Sigmoid colon (tissue), 7 donors: Measurements from ENCODE around the gene KRT7. TPM values are rescaled to one million over a fixed set of nuclear protein-coding genes. Genes with fewer than 3 reads are reported as not detected.
"Not testable (repeated sequence)": the region's sequence is repeated elsewhere in the genome, so short reads cannot be mapped to it uniquely, and the experiment has no call there.

Experiments
- DNase-seq: peaks from one replicate; pipeline ENCODE4 v3.0.0-alpha.2; 2019
- H3K27ac ChIP-seq, 4 donors: fragments of 200-600 bp; sonication (generic); one replicate each; pipeline ENCODE4 v1.5.1; 2016 to 2019; ENCODE audit warnings: mild to moderate bottlenecking in 1 of 4
- H3K27me3 ChIP-seq, 3 donors: fragments of 200-600 bp; sonication (generic); one replicate each; pipeline ENCODE4 v1.5.1; 2019; ENCODE audit warnings: mild to moderate bottlenecking in 1 of 3
- H3K36me3 ChIP-seq, 4 donors: fragments of 200-600 bp; sonication (generic); one replicate each; pipeline ENCODE4 v1.5.1; 2016 to 2019
- H3K4me1 ChIP-seq, 4 donors: fragments of 200-600 bp; sonication (generic); one replicate each; pipeline ENCODE4 v1.5.1; 2017 to 2019
- H3K4me3 ChIP-seq, 4 donors: fragments of 200-600 bp; sonication (generic); one replicate each; pipeline ENCODE4 v1.5.1; 2017 to 2019; ENCODE audit warnings: mild to moderate bottlenecking in 2 of 4, moderate library complexity in 1 of 4
- H3K9me3 ChIP-seq, 4 donors: fragments of 200-600 bp in 3 of 4; sonication (generic) in 3 of 4; one replicate each; pipeline versions ENCODE4 v1.5.1 to v1.6.1; 2013 to 2019
- CTCF ChIP-seq, 4 experiments: fragments of 450-650 bp in 3 of 4; fragments of 200-600 bp in 1 of 4; IDR thresholded peaks; one replicate each; pipeline ENCODE4 v1.5.1; 2016 to 2019; ENCODE audit warnings: antibody characterized with exemption in 4 of 4, mild to moderate bottlenecking in 3 of 4, moderate library complexity in 2 of 4
- EP300 ChIP-seq, 4 donors: sonication (generic); formaldehyde crosslinking; IDR thresholded peaks; one replicate each; pipeline ENCODE4 v1.6.1; 2017; ENCODE audit warnings: antibody characterized with exemption in 4 of 4
- POLR2A ChIP-seq, 2 donors: fragments of 450-650 bp; IDR thresholded peaks; one replicate each; pipeline ENCODE4 v1.6.1; 2016; ENCODE audit warnings: antibody characterized with exemption in 2 of 2, mild to moderate bottlenecking in 2 of 2, moderate library complexity in 2 of 2
- POLR2AphosphoS5 ChIP-seq, 4 donors: sonication (generic); formaldehyde crosslinking; IDR thresholded peaks; one replicate each; pipeline ENCODE4 v1.6.1; 2017; ENCODE audit warnings: antibody characterized with exemption in 4 of 4
- WGBS, 2 donors: extraction: QIAGEN DNeasy Blood & Tissue Kit; methylation state at CpG; one replicate each; pipeline ENCODE4 v1.1.7; 2013; 5-methylcytosine and 5-hydroxymethylcytosine counted together
- intact Hi-C: fragments of 100-400 bp; cut with DNase I; formaldehyde crosslinking; loops from one replicate; pipeline ENCODE4 v1.15.1; 2023
- polyA plus RNA-seq, 3 donors: library from polyadenylated mRNA; stranded (reverse); fragments of 200-250 nt; gene quantifications; one replicate each; pipeline ENCODE4 v1.2.3, GENCODE V29; 2013
- total RNA-seq, 4 donors: library from RNA; depleted of rRNA; stranded (reverse); fragments of >200 nt; gene quantifications; one replicate each; pipeline ENCODE4 v1.1.0, GENCODE V29; 2016
- donor health status: healthy with polysubstance abuse.
- donor health status: Bipolar disorder and iron deficiency.
- donor health status: healthy.

The KRT7 gene
- total and polyA plus RNA-seq, 7 donors = 0.27 to 12.0 (median 2.4) TPM; not detected in 2

- H3K4me3 ChIP-seq = no peak overlapping the region
- peaks cover 0 to 13% (median 8%) of the 10 kb centered on the region in 4 donors for H3K4me1 ChIP-seq
- no peak overlapping the region for H3K27ac ChIP-seq
- peak; percentile 46 for DNase-seq
- 85 to 87% methylated on average over 9 of the region's 9 CpGs for WGBS, 2 donors
- TF ChIP-seq POLR2A (IDR thresholded peaks at IDR 0.05) (no peak), CTCF (IDR thresholded peaks at IDR 0.05) (no peak), POLR2AphosphoS5 (IDR thresholded peaks at IDR 0.05) (no peak), EP300 (IDR thresholded peaks at IDR 0.05) (no peak)
- peaks cover 0 to 38% (median 18%) of the 10 kb centered on the region in 3 donors for H3K27me3 ChIP-seq
- intact Hi-C loops = no loop called here
- H3K36me3 ChIP-seq = no peaks in the 10 kb centered on the region
- H3K9me3 ChIP-seq = no peaks in the 10 kb centered on the region
Measured at GRCh38 chr12:52255926-52256583, 23.0 kb downstream of the KRT7 start.

GRCh38 chr12:52256584-52256935 is 23.5 kb downstream of the KRT7 start:
- peaks cover 0 to 38% (median 18%) of the 10 kb centered on the region in 3 donors for H3K27me3 ChIP-seq
- peak; percentile 30 for DNase-seq

GRCh38 chr12:52257074-52257551 is 24.1 kb downstream of the KRT7 start:
- Histone ChIP-seq H3K27me3 (peaks cover 0 to 41% (median 18%) of the 10 kb centered on the region in 3 donors), H3K4me3 (no peak overlapping the region), H3K27ac (no peak overlapping the region), H3K36me3 (no peaks in the 10 kb centered on the region), H3K4me1 (peaks cover 0 to 13% (median 8%) of the 10 kb centered on the region in 4 donors), H3K9me3 (no peaks in the 10 kb centered on the region)
- WGBS, 2 donors = 85 to 88% methylated on average over 4 of the region's 4 CpGs
- TF ChIP-seq CTCF (IDR thresholded peaks at IDR 0.05) = no peak
- no peak for TF ChIP-seq POLR2AphosphoS5 (IDR thresholded peaks at IDR 0.05)
- TF ChIP-seq POLR2A (IDR thresholded peaks at IDR 0.05) = no peak
- TF ChIP-seq EP300 (IDR thresholded peaks at IDR 0.05) = no peak
- peak; percentile 44 for DNase-seq
- intact Hi-C loops = no loop called here

More at GRCh38 chr12:52256584-52256935, 23.5 kb downstream of the KRT7 start:
- intact Hi-C loops = no loop called here
- no peak overlapping the region for H3K4me3 ChIP-seq
- TF ChIP-seq POLR2A (IDR thresholded peaks at IDR 0.05) (no peak), CTCF (IDR thresholded peaks at IDR 0.05) (no peak), POLR2AphosphoS5 (IDR thresholded peaks at IDR 0.05) (no peak), EP300 (IDR thresholded peaks at IDR 0.05) (no peak)
- peaks cover 0 to 13% (median 8%) of the 10 kb centered on the region in 4 donors for H3K4me1 ChIP-seq
- H3K27ac ChIP-seq = no peak overlapping the region
- no peaks in the 10 kb centered on the region for H3K36me3 ChIP-seq
- 57 to 88% methylated on average over 2 of the region's 2 CpGs for WGBS, 2 donors
- no peaks in the 10 kb centered on the region for H3K9me3 ChIP-seq

GRCh38 chr12:52257922-52258321 is 24.9 kb downstream of the KRT7 start:
- Histone ChIP-seq H3K4me3 (peak overlapping the region in 1 of 4 donors; percentile 43), H3K27ac (peak overlapping the region in 1 of 4 donors; percentile 43), H3K4me1 (peaks cover 0 to 13% (median 8%) of the 10 kb centered on the region in 4 donors), H3K27me3 (peaks cover 0 to 45% (median 18%) of the 10 kb centered on the region in 3 donors)
- WGBS, 2 donors = 49 to 61% methylated on average over 13 of the region's 13 CpGs
- H3K36me3 ChIP-seq, intact Hi-C loops, H3K9me3 ChIP-seq, DNase-seq: not testable (repeated sequence)

GRCh38 chr12:52258335-52258901 is 25.4 kb downstream of the KRT7 start:
- TF ChIP-seq POLR2A (IDR thresholded peaks at IDR 0.05) = no peak
- TF ChIP-seq CTCF (IDR thresholded peaks at IDR 0.05) = no peak
- TF ChIP-seq POLR2AphosphoS5 (IDR thresholded peaks at IDR 0.05) = no peak
- Histone ChIP-seq H3K27ac (peak overlapping the region in 1 of 4 donors; percentile 43), H3K27me3 (peaks cover 0 to 45% (median 18%) of the 10 kb centered on the region in 3 donors), H3K36me3 (no peaks in the 10 kb centered on the region), H3K4me1 (peaks cover 0 to 13% (median 8%) of the 10 kb centered on the region in 4 donors), H3K9me3 (no peaks in the 10 kb centered on the region), H3K4me3 (peak overlapping the region in 3 of 4 donors; percentile 30 to 43 (median 35))
- 4 to 8% methylated on average over 72 of the region's 72 CpGs for WGBS, 2 donors
- DNase-seq = peak; percentile 37
- intact Hi-C loops = no loop called here
